ENCODE data around the gene UFSP2.
"Not testable (repeated sequence)": the region's sequence is repeated elsewhere in the genome, so short reads cannot be mapped to it uniquely, and the experiment has no call there.

UFSP2 gene

GRCh38 chr4:185381288-185382196 is 44.2 kb downstream of the UFSP2 start:
- no peak for DNase-seq

DNA sequence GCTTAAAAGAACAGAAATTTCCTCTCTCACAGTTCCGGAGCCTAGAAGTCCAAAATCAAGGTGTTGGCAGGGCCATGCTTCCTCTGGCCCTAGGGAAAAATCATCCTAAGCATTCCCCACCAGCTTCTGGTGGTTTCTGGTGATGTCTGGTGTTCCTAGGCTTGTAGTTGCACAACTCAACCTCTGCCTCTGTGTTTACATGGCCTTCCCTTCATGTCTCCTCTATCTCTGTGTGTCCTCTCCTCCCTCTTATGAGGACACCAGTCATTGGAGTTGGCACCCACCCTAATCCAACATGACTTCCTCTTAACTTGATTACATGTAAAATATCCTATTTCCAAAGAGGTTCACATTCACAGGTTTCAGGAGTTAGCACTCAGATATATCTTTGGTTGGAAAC is 45.4 kb downstream of the UFSP2 start:
- DNase-seq: no peak

DNA sequence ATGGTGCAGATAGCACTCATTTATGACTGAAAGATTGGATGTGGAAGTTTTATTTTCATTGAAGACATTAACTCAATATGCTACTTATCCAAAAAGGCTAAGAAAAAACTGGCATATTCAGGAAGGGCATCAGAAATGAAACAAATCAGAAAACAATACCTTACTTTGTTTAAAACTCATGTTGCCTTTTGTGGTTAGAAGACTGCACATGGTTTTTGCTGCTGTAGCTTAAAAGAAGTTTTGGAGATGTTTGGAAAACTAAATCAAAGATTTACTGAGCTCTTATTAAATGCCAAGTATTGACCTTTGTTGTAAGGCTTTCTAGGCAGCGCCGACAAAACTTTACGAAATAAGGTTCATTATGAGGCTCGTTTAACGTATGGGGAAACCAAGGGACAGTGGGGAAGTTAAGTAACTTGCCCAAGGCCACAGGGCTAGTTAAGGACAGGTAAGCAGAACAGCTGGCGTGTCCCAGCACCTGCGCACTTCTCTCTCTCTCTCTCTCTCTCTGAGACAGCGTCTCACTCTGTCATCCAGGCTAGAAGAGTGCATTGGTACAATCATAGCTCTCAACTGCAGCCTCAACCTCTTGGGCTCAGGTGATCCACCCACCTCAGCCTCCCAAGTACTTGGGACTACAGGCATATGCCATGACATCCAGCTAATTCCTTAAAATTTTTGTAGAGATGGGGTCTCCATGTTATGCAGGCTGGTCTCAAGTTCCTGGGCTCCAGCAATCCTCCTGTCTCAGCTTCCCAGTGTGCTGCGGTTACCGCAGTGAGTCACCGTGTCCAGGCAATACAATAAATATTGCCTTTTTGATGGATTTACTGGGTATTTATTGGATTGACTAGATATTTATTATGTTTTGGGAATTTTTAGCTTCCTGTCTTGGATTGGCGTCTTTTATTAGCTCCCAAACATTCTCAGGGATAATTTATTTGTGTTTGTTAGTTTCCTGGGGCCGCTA is 46.2 kb downstream of the UFSP2 start:
- no peak for DNase-seq

DNA sequence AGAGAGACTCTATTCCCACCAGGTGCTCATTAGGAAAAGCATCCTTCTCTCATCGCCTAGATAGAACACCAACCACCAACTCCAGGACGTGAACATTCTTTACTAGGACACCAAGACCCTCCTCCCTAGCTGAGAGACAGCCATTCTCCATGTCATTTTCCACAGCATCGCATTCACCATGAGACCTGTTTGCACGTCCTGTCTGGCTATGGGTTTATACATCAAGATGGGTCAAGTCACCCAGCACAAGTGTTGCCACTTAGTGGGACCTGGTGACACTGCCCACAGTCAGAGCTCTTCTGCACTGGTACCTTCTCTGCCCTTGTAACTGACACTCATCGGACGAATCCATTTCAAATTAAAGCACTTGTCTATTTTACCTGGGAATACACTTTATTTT is 47.5 kb downstream of the UFSP2 start:
- no peak for DNase-seq

DNA sequence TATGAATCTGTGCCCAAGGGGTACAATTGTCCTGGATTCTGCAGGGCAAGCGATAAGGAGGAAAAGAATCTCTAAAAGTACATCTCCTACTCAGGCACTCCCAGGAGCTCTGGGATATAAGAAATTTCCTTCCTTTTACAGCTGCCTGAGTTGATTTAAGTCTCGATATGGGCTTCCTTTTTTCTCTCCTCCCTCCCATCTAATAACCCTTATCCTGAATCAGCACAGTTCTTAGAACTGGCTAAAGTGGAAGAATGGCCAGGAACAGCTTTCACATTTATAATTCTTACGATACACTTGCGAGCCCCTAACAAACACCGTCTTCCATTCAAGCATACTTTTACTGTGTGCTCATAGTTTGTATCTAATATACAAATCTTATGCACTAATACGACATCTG is 51.2 kb downstream of the UFSP2 start:
- no peak for DNase-seq

DNA sequence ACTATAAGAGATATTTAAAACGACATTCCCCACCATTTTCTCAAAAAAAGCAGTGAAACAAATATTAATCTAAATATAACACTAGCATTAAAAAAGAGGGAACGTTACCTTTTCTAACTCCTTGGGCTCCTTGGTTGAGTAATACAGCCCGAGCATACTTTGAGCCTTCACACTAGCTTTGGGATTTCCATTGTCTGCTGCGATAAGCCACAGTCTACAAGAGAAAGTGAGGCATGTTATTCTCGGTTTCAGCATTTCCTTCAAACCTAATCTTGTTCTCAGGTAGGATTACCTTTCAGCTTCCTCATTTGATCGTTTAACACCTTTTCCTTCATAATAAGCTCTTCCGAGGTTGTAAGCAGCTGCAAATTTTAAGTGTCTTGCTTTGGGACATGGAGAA is 51.7 kb downstream of the UFSP2 start:
- no peak for DNase-seq

- DNase-seq: no peak
These were observed 54.1 kb downstream of the UFSP2 start for GRCh38 chr4:185371702-185372101.

GRCh38 chr4:185370268-185370949 is 55.4 kb downstream of the UFSP2 start:
- no peak for DNase-seq

DNA sequence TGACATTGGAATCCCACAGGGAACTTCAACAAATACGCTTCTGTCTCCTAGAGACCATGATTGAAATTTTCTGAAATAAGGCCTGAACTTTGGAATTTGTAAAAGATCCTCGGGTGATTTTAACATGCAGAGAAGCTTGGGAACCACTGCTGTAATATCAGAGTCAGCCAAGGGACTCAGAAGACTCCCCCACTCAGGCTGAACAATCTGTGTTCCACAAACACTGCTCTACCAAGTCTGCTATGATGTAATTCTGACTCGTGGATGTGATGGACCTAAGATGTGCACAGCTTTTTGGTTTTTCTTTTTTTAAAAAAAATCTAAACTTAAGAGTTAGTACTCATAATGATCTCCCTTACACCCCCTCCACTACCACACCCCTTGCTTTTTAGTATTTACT is 56.0 kb downstream of the UFSP2 start:
- no peak for DNase-seq

GRCh38 chr4:185364886-185365285 is 60.9 kb downstream of the UFSP2 start:
- no peak for DNase-seq

DNA sequence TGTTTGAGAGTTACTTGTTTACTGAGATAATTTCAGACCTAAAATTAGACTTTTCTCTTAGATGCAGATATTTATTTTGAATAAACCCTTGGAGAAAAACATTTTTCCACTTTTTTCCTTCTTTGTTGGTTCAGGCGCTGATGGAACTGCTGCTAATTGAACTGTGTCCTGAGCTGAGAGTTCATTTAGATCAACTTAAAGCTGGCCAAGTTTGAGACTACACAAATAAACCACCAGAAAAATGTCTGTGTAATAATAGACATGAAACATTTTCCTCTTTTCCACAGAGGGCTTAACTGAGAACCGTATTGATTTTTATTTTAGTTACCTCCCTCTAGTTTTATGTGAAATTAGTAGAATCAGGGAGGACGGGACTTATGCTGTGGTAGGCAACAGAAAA is 62.5 kb downstream of the UFSP2 start:
- DNase-seq: no peak

GRCh38 chr4:185362570-185362969 is 63.2 kb downstream of the UFSP2 start:
- not testable (repeated sequence) for DNase-seq

- no peak for DNase-seq
These were observed 63.9 kb downstream of the UFSP2 start for GRCh38 chr4:185361872-185362271.

- DNase-seq: no peak
These were observed 65.9 kb downstream of the UFSP2 start for GRCh38 chr4:185359767-185360446.

DNA sequence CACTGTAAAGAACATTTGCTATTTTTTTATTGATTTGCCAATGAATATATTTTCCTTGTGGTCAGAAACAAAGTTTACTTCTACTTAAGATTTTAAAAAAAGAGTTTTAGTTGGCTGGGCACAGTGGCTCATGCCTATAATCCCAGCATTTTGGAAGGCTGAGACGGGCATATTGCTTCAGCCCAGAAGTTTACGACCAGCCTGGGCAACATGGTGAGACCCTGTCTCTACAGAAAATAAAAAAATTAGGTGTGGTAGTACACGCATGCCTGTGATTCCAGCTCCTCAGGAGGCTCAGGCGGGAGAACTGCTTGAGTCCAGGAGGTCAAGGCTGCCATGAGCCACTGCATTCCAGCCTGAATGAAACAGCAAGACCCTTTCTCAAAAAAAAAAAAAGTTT is 66.8 kb downstream of the UFSP2 start:
- DNase-seq: no peak

DNA sequence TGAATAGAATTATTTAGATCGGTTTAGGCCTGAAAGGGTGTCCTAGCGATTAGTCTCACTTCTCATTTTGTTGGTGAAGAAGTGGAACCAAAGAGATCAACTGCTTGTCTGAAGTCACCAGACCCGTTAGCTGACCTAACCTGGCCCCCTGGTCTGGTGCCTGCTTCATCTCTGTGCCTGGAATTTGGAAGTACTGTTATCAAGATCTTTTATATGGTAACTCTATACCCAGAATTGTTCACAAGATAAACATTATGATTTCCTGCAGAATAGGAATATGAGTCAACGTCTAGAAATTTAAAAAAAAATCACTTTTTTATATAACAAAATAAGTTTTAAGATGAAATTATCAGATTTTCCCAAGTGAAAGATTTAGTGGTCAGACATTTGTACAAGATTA is 67.2 kb downstream of the UFSP2 start:
- no peak for DNase-seq

DNA sequence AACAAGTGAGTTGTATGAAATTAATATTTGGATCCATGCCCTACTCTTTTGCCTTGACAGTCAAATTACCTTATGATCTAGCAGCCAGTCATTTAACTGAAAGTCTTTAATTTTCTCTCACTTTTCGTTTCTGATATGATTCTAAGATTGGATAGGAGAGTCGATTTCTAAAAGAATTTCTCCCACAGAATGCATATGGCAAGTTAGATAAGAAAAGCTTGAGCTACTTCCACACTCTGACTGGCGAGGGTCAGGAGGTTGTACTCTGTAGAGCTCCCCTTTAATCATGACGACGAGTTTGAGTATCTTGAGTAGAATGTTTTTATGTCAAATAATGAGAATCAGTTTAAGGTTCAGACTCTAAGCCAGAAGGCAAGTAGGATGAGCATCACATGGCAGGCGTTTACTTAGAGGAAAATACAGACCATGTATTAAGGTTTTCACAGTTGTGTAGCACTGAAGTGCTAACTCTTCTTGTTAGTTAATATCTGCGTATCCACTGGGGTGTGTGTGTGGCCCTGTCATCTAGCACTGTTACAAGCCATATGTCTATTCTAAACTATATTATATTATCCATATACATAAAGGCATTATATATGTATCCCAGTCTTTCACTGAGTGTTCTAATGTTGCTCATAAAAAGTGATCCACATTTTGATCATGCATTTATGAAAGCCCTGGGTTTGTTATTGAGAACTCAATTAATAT is 67.9 kb downstream of the UFSP2 start:
- DNase-seq: no peak

GRCh38 chr4:185357211-185357610 is 68.6 kb downstream of the UFSP2 start:
- DNase-seq: no peak

DNA sequence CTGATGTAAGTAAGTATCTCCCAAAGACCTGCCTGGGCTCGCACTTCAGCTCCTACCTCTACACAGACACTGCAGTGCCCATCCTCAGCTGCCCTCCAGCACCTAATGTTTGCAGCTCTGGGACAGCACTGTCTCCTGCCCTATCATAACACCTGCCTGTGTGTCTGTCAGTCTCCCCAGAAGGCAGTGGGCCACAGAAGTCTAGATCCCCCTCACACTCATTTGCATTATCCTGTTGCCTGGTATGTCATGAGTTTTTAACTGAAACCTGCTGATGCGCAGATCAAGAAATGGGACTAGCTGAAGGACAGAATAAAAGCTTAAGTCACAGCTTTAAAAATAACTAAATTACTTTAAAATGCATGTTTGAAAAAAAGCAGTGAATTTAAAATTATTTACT is 73.0 kb downstream of the UFSP2 start:
- no peak for DNase-seq

GRCh38 chr4:185352202-185352601 is 73.6 kb downstream of the UFSP2 start:
- DNase-seq: no peak

DNA sequence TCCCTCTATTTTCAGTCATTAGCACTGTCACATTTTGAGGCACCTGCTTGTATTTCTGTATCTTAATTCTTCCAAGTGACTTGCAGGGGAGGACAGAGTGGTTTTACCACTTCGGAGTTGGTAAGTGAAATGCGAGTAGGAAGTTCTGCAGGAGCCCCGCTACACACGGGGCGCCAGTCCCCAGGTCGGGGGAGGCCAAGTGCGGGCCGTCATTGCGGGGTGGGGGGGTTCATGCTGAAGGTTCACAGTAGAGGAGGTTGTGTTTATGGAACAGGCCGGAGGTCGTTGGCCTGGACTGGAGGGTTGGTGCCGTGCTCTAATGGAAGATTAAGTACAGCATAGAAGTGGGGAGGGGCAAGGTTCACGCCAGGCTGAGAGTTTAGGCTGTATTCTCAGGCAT is 74.1 kb downstream of the UFSP2 start:
- DNase-seq: no peak

Measured in SIG-M5 (cell line).